AG04450 (cell line): ENCODE data around the gene VPS11. TPM values are rescaled to one million over a fixed set of nuclear protein-coding genes. Genes with fewer than 3 reads are reported as not detected.

ENCODE experiments used
- CTCF ChIA-PET: fragments of 300-600, 350-600 bp; formaldehyde crosslinking; extraction: SDS; loops from one replicate; lab custom pipeline; 2022; ENCODE audit warnings: antibody characterized with exemption, inconsistent platforms; lab: Charles Lee
- POLR2A ChIA-PET: fragments of 350-600 bp; formaldehyde crosslinking; extraction: SDS; loops from one replicate; lab custom pipeline; 2021; ENCODE audit warnings: antibody characterized with exemption, inconsistent platforms; lab: Yijun Ruan, JAX
- DNase-seq: peaks from one replicate; pipeline ENCODE4 v3.0.0-alpha.2; 2011; ENCODE audit warnings: low read depth, low spot score
- H3K27ac ChIP-seq: one replicate; pipeline ENCODE4 v1.5.1; 2012; ENCODE audit warnings: low read depth, low read length, control low read depth
- H3K27me3 ChIP-seq: one replicate; pipeline ENCODE4 v1.6.0; 2012; ENCODE audit warnings: low read length; ENCODE audit not compliant: control insufficient read depth, insufficient read depth
- H3K4me3 ChIP-seq: 2 replicates; pipeline ENCODE4 v1.5.1; 2011; ENCODE audit warnings: mild to moderate bottlenecking, low read depth, low read length, control low read depth
- H3K9me3 ChIP-seq: 2 replicates; pipeline ENCODE4 v1.5.1; 2012; ENCODE audit warnings: low read length; ENCODE audit not compliant: control insufficient read depth, insufficient read depth
- CTCF ChIP-seq: IDR thresholded peaks from 2 replicates; pipeline ENCODE4 v1.5.1; 2011; ENCODE audit warnings: low read depth, low read length, control low read depth, inconsistent platforms
- polyA plus RNA-seq: library from polyadenylated mRNA; depleted of rRNA; stranded (reverse); fragments of >200 nt; gene quantifications from 2 replicates; pipeline ENCODE4 v1.2.3, GENCODE V29; 2011

Gene VPS11
- polyA plus RNA-seq, 1 experiment, result 9.9 TPM

DNA sequence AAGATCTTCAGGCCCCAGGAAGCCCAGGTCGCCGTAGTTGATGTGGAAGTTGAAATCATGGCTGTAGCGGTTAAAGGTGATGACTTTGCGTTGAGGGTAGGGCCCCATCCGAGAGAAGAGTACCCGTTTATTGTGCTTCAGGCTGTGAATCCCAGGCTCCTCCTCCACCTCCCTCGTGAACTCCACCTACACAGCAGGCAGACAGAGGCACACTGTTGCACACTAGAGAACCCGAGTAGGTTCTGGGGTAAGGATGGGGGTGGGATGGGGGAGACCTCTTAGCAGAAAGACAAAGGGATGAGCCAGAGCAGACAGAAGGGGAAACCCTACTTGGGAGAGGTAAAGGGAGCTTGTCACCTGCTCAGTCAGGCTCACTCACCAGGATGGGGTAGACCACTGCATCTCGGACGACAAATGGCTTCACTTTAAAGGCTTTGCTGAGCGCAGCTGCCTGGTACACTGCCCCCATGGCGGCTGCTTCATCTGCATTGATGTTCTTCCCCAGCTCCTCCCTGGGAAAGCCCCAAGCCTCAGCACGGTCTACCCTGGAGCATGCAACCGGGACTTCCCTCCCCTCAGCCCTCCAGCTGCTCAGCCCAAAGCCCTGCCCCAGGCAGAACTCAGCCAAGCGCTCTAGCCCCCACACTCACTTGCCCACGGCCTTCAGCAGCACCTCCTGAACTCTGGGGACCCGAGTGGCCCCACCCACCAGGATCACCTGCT, 16.0 kb upstream of the VPS11 start:
- Histone ChIP-seq H3K9me3 (no peaks in the 10 kb centered on the region; the same call in 1 of the 2 replicates), H3K4me3 (no peak overlapping the region), H3K27ac (no peak overlapping the region), H3K27me3 (no peaks in the 10 kb centered on the region)
- ChIA-PET POLR2A (no interaction called here), CTCF (no interaction called here)
- TF ChIP-seq CTCF, result no peak
- no peak for DNase-seq

- POLR2A ChIA-PET, result no interaction called here
- H3K27me3 ChIP-seq, result no peaks in the 10 kb centered on the region
- no peak overlapping the region for H3K4me3 ChIP-seq
- CTCF ChIA-PET, result no interaction called here
- TF ChIP-seq CTCF, result no peak
- no peak for DNase-seq
- no peaks in the 10 kb centered on the region; the same call in 1 of the 2 replicates for H3K9me3 ChIP-seq
- no peak overlapping the region for H3K27ac ChIP-seq
Measured at GRCh38 chr11:119052163-119052814, 15.3 kb upstream of the VPS11 start.

DNA sequence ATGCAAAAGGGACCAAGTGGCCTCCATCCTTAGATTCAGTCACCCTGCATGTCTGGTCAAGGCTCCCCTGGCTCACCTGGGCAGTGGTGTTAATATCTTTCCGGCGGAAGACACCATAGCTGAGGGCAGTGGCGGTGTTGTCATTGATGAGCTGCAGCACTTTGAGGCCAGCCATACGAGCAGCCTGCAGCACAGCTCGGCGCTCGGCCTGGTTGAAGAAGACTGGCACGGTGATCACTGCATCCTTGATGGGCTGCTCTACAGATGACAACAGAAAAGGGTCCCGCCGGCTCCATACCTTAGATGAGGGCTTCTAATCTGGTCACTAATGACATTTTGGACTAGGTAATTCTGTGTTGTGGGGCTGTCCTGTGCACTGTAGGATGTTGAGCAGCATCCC, 13.2 kb upstream of the VPS11 start:
- H3K9me3 ChIP-seq, result no peaks in the 10 kb centered on the region; the same call in 1 of the 2 replicates
- no peak for DNase-seq
- ChIA-PET CTCF (no interaction called here), POLR2A (no interaction called here)
- H3K27me3 ChIP-seq, result no peaks in the 10 kb centered on the region
- no peak for TF ChIP-seq CTCF
- no peak overlapping the region for H3K27ac ChIP-seq
- H3K4me3 ChIP-seq, result no peak overlapping the region

GRCh38 chr11:119055901-119056300, 11.7 kb upstream of the VPS11 start:
- Histone ChIP-seq H3K27ac (peak overlapping the region; percentile 68), H3K4me3 (peak overlapping the region; percentile 83), H3K27me3 (no peaks in the 10 kb centered on the region), H3K9me3 (no peaks in the 10 kb centered on the region; the same call in 1 of the 2 replicates)
- peak; percentile 20; the same call in 1 of the 2 replicates for TF ChIP-seq CTCF
- CTCF ChIA-PET, result interaction anchor here (0.8 to 1.3 kb wide), 5 partner anchors 10 to 268 kb away, joined by 3 to 4 read pairs (median 4); no protein-coding TSS in a partner anchor
- no peak for DNase-seq
- POLR2A ChIA-PET, result interaction anchor here (0.8 to 3.1 kb wide), 8 partner anchors 8 to 261 kb away, joined by 3 to 27 read pairs (median 5); partner anchors contain the start of genes DPAGT1, HMBS, MCAM and NLRX1
